Hematopoietic multipotent progenitor cell treated with erythropoietin and hydrocortisone succinate and interleukin-3 and kit ligand, for 6 days (in vitro differentiated cells): Measurements from ENCODE around the gene KLHL1.

Experiments used
- DNase-seq: peaks from one replicate; pipeline ENCODE4 v3.0.0-alpha.2; 2015

Gene KLHL1

GRCh38 chr13:69999875-70000274 is 108.4 kb downstream of the KLHL1 start:
- no peak for DNase-seq

DNA sequence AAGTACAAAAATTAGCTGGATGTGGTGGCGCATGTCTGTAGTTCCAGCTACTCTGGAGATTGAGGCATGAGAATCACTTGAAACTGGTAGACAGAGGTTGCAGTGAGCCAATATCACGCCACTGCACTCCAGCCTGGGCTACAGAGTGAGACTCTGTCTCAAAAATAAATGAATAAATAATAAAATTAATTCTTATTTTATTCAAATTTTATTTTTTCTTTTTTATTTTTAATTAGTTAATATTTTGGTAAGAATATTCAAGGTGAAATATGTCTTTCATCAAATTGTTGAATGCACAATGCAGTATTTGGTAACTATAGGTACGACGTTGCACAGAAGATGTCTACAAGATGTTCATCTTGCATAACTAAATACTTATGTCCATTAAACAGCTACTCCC is 111.2 kb downstream of the KLHL1 start:
- DNase-seq = no peak

- no peak for DNase-seq
Measured at GRCh38 chr13:69980799-69981198, 127.5 kb downstream of the KLHL1 start.

DNA sequence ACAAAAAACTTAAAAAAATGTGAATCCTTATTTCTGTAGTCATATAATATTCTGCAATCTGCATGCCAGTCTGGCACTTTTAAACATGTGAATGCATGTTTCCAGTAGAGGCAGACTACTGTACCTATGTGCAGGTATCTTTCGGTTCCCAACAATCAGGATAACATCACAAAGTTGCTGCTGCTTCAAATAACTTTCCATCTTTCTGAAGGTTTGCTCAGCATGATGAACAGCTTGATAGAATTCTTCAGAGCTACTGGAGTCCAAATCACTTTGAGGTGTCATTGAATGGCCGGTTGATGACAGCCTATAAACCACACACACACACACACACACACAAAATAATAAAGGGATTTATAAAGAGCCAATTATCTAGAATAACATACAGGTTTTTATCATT is 132.8 kb downstream of the KLHL1 start:
- DNase-seq = no peak

GRCh38 chr13:69970520-69970919 is 137.7 kb downstream of the KLHL1 start:
- DNase-seq = peak; percentile 8

GRCh38 chr13:69959046-69959445 is 149.2 kb downstream of the KLHL1 start:
- no peak for DNase-seq

GRCh38 chr13:69956839-69957238 is 151.4 kb downstream of the KLHL1 start:
- DNase-seq = no peak

GRCh38 chr13:69956349-69956748 is 151.9 kb downstream of the KLHL1 start:
- no peak for DNase-seq

DNA sequence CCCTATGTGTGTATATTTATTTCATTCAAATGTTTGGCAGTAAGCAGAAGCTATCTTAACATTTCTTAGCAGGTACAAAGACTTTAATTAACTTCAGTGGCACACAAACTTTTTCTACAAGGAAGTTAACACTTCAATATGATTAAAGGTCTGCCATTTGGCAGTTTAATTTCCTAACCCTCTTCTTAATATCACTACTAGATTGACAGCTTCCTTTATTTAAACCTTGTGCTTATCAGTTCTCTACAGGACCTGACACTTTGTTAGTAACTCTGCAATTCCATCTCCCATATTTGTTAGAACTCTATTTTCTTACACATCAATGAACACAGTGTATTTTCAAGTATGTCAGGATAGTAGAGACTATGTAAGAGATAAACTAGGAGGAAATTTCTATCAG is 153.0 kb downstream of the KLHL1 start:
- DNase-seq = peak; percentile 8

- DNase-seq = no peak
Measured at GRCh38 chr13:69951412-69951811, 156.8 kb downstream of the KLHL1 start.

DNA sequence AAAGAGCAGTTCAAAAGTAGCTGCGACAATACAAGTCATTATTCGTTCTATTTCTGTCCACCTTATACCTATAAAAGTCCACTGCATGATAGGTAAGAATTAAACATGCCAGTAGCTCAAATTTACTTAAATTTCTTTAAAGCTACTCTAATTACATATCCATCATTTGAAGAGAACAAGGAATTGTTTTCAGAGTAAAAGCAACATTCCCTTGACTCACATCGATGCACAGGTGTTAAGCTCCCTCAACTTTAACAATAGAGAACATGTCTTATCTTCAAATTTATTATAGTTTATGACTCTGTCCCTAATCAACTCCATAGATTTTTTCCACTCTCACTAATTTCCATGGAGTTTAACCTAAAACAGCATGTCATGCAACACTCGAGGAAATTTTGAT is 158.1 kb downstream of the KLHL1 start:
- no peak for DNase-seq

GRCh38 chr13:69948016-69948415 is 160.2 kb downstream of the KLHL1 start:
- DNase-seq = peak; percentile 18

GRCh38 chr13:69947582-69947981 is 160.7 kb downstream of the KLHL1 start:
- DNase-seq = no peak

DNA sequence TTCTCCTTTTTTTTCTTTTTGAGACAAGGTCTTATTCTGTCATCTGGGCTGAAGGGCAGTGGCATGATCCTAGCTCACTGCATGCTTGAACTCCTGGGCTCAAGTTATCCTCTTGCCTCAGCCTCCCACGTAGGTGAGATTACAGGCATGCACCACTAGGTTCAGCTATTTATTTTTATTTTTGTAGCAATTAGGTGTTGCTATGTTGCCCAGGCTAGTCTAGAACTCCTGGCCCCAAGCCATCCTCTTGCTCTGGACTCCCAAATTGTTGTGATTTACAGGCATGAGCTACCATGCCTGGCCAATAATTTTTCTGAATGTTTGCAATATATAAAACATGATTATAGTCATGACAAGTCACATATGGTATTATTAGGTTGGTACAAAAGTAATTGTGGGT is 161.7 kb downstream of the KLHL1 start:
- DNase-seq = no peak

DNA sequence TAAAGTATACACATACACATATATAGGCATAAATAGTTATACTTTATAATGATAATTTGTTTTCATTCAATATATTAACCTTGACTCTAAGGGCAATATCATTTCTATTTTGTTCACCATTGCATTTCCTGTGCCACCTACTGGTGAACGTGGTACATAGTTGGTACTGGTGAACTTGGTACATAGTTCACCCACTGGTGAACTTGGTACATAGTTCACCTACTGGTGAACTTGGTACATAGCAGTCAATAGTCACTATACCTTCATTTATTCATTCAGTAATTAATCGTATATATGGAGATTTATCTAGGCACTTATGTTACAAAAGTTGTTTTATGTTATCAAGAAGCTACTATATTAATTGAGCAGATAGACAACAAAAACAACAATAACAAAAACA is 173.2 kb downstream of the KLHL1 start:
- DNase-seq = peak; percentile 68

- DNase-seq = no peak
Measured at GRCh38 chr13:69928262-69928661, 180.0 kb downstream of the KLHL1 start.

GRCh38 chr13:69921156-69921555 is 187.1 kb downstream of the KLHL1 start:
- DNase-seq = no peak

DNA sequence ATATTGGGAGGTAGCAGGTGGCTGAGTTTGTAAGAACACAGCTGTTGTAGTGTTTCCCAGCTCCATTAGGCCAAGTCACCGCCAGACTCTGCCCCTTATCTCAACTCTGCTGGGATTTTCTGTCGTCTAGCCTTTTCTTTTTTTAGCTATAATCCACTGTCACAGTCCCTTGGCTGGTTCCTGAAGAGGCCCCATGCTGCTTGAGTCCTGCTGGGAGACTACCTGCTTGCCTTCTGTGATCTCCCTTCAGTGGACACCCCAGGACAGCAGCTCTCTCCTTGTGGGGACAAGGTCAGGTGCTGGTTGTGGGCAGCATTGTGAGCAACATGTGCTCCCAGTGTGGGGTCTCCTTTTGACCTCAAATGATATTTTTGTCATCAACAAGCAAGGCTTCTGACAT is 195.6 kb downstream of the KLHL1 start:
- DNase-seq = no peak

GRCh38 chr13:69910800-69911199 is 197.5 kb downstream of the KLHL1 start:
- no peak for DNase-seq

GRCh38 chr13:69904784-69905183 is 203.5 kb downstream of the KLHL1 start:
- DNase-seq = no peak

GRCh38 chr13:69903081-69903480 is 205.2 kb downstream of the KLHL1 start:
- DNase-seq = no peak

DNA sequence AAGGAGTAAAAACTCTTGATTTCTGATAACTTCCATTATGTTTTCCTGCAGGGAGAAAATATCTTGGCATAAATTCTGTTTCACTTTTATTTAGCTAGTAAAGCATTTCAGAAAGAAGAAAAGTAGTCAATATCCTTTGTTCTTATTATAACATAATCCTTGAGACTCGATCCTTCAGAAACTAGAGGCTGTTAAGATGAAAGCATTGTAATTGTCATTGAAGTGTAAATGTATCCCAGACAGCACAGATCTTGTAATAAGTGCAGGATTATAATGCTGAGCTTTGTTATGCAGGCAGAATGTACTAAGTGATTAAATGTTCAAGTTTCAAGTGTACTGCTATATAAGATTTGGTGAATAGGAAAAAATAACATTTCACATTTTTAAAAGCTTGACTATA is 225.8 kb downstream of the KLHL1 start:
- DNase-seq = no peak

DNA sequence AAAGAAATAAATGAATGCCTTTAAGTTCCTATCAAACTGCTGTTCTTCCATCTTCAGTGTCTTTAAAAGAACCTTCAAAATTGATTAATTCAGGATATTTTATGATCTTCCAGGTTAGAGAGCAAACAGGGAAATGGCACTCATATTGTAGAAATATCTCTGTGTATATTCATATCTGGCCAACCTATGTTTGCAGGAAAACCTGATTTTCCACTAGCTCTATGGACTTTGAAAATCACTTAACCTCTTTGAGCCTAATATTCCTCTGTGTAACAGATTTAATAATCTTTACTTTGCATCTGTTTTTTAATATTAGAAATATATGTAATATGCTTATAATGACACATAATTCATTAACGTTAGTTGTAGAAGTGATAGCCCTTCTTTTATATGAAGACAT is 228.3 kb downstream of the KLHL1 start:
- no peak for DNase-seq

- DNase-seq = no peak
Measured at GRCh38 chr13:69872321-69873047, 235.8 kb downstream of the KLHL1 start.

GRCh38 chr13:69866555-69866954 is 241.7 kb downstream of the KLHL1 start:
- DNase-seq = no peak
